ENCODE data around the gene MAP1S. TPM values are rescaled to one million over a fixed set of nuclear protein-coding genes. Genes with fewer than 3 reads are reported as not detected.

Gene MAP1S
- total RNA-seq, 2 experiments from 2014 or later, result 18.1 to 21.4 TPM

DNA sequence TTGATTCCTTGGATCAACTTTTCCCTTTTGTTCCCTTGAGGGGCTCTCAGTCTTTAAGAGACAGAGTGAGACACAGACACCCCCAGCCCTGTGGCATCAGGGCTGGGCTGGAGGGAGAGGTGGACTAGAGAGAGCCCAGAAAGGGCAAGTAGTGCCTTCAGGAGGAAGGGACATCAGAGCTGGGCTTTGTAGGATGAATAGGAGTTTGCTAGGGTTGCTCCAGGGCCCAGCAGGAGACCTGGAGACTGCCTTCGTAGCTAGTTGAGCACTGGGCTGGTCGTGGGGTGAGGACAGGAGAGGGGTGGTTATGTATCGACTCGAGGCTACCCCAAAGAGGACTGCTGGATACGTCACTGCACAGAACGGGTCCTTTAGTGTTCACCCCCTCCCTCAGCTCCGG, 5.4 kb downstream of the MAP1S start:
- Histone ChIP-seq H3K27me3 (ENCODE audit: control insufficient read depth in 1 of 2, insufficient read depth in 2 of 2, low read length in 2 of 2) (no peaks in the 10 kb centered on the region), H3K27ac (ENCODE audit: low read depth in 1 of 2, low read length in 2 of 2) (no peak overlapping the region), H3K4me3 (ENCODE audit: low read length) (no peak overlapping the region), H3K4me1 (ENCODE audit: insufficient read depth, low read length) (peaks cover 33% of the 10 kb centered on the region), H3K9me3 (ENCODE audit: control insufficient read depth in 1 of 2, insufficient read depth in 1 of 2, low read length in 2 of 2) (no peaks in the 10 kb centered on the region), H3K36me3 (ENCODE audit: insufficient read depth, low read length) (peaks cover 57% of the 10 kb centered on the region)
- H3K36me3 Mint-ChIP-seq (ENCODE audit: low read depth), result peaks cover 55% of the 10 kb centered on the region
- CTCF ChIA-PET, result interaction anchor here (1.5 to 2.0 kb wide), 4 partner anchors 26 to 131 kb away, joined by 4 to 5 read pairs (median 5); partner anchors contain the start of gene FCHO1
- peak overlapping the region; percentile 42 for H3K4me3 Mint-ChIP-seq
- no peaks in the 10 kb centered on the region for H3K9me3 Mint-ChIP-seq
- no peaks in the 10 kb centered on the region for H3K27me3 Mint-ChIP-seq
- peaks cover 23% of the 10 kb centered on the region for H3K4me1 Mint-ChIP-seq (ENCODE audit: low read depth)
- DNase-seq (no peak), ATAC-seq (ENCODE audit: poor library complexity) (no peak)
- TF ChIP-seq, protein P1, sequence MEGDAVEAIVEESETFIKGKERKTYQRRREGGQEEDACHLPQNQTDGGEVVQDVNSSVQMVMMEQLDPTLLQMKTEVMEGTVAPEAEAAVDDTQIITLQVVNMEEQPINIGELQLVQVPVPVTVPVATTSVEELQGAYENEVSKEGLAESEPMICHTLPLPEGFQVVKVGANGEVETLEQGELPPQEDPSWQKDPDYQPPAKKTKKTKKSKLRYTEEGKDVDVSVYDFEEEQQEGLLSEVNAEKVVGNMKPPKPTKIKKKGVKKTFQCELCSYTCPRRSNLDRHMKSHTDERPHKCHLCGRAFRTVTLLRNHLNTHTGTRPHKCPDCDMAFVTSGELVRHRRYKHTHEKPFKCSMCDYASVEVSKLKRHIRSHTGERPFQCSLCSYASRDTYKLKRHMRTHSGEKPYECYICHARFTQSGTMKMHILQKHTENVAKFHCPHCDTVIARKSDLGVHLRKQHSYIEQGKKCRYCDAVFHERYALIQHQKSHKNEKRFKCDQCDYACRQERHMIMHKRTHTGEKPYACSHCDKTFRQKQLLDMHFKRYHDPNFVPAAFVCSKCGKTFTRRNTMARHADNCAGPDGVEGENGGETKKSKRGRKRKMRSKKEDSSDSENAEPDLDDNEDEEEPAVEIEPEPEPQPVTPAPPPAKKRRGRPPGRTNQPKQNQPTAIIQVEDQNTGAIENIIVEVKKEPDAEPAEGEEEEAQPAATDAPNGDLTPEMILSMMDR (IDR thresholded peaks at IDR 0.05), result no peak
- intact Hi-C loops (cut with DNase I, micrococcal nuclease), result no loop called here
- POLR2A ChIA-PET, result interaction anchor here (1.0 kb wide), 1 partner anchor 122 kb away, joined by 3 read pairs; no protein-coding TSS in a partner anchor
- no peak overlapping the region for H3K27ac Mint-ChIP-seq

DNA sequence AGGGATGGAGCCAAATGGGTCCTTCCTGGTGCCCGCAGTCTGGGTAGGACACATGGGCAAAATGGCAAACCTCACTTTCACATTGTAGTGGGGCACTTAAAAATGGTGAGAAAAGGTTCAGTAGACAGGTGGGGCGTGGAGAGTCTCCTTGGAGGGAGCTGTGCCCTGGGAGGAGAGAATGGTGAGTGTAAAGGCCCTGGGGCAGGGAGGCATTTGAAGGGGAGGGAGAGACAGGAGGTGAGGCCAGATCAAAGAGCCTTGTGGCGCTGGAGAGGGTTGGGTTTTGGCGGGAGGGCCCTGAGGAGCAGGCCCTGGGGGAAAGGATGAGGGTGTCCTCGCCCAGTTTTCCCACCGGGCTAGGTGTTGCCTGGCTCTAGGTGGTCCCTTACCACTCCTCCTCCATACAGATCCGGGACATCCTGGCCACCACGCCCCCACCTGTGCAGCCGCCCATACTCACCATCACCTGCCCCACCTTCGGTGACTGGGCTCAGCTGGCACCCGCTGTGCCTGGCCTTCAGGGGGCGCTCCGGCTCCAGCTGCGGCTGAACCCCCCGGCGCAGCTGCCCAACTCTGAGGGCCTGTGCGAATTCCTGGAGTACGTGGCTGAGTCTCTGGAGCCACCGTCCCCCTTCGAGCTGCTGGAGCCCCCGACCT, 6.3 kb downstream of the MAP1S start:
- Mint-ChIP-seq H3K27ac (no peak overlapping the region), H3K4me3 (no peak overlapping the region), H3K36me3 (ENCODE audit: low read depth) (peaks cover 57% of the 10 kb centered on the region), H3K27me3 (no peaks in the 10 kb centered on the region), H3K9me3 (no peaks in the 10 kb centered on the region), H3K4me1 (ENCODE audit: low read depth) (peaks cover 23% of the 10 kb centered on the region)
- Histone ChIP-seq H3K36me3 (ENCODE audit: insufficient read depth, low read length) (peaks cover 65% of the 10 kb centered on the region), H3K27ac (ENCODE audit: low read depth in 1 of 2, low read length in 2 of 2) (no peak overlapping the region), H3K27me3 (ENCODE audit: control insufficient read depth in 1 of 2, insufficient read depth in 2 of 2, low read length in 2 of 2) (no peaks in the 10 kb centered on the region), H3K4me1 (ENCODE audit: insufficient read depth, low read length) (peaks cover 24% of the 10 kb centered on the region), H3K9me3 (ENCODE audit: control insufficient read depth in 1 of 2, insufficient read depth in 1 of 2, low read length in 2 of 2) (no peaks in the 10 kb centered on the region), H3K4me3 (ENCODE audit: low read length) (no peak overlapping the region)
- TF ChIP-seq, protein P1 (IDR thresholded peaks at IDR 0.05), result peak; percentile 23
- DNase-seq, result peak in 4 of 14 experiments; percentile 12 to 45 (median 32)
- CTCF ChIA-PET, result interaction anchor here (1.2 to 2.0 kb wide), 6 partner anchors 11 to 134 kb away, joined by 4 to 5 read pairs (median 5); partner anchors contain the start of genes FCHO1 and RPL18A
- POLR2A ChIA-PET, result interaction anchor here (1.0 kb wide), 1 partner anchor 121 kb away, joined by 3 read pairs; no protein-coding TSS in a partner anchor
- ATAC-seq (ENCODE audit: poor library complexity), result peak; percentile 32
- intact Hi-C loops (cut with DNase I, micrococcal nuclease), result no loop called here

DNA sequence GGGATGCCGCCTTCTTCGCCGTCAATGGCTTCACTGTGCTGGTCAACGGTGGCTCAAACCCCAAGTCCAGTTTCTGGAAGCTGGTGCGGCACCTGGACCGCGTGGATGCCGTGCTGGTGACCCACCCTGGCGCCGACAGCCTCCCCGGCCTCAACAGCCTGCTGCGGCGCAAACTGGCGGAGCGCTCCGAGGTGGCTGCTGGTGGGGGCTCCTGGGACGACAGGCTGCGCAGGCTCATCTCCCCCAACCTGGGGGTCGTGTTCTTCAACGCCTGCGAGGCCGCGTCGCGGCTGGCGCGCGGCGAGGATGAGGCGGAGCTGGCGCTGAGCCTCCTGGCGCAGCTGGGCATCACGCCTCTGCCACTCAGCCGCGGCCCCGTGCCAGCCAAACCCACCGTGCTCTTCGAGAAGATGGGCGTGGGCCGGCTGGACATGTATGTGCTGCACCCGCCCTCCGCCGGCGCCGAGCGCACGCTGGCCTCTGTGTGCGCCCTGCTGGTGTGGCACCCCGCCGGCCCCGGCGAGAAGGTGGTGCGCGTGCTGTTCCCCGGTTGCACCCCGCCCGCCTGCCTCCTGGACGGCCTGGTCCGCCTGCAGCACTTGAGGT, 7.0 kb downstream of the MAP1S start:
- Mint-ChIP-seq H3K27ac (no peak overlapping the region), H3K27me3 (no peaks in the 10 kb centered on the region), H3K4me1 (ENCODE audit: low read depth) (peaks cover 20% of the 10 kb centered on the region), H3K9me3 (no peaks in the 10 kb centered on the region), H3K4me3 (no peak overlapping the region), H3K36me3 (ENCODE audit: low read depth) (peaks cover 61% of the 10 kb centered on the region)
- peak in 1 of 14 experiments; percentile 23 for DNase-seq
- no peak for ATAC-seq (ENCODE audit: poor library complexity)
- Histone ChIP-seq H3K27me3 (ENCODE audit: control insufficient read depth in 1 of 2, insufficient read depth in 2 of 2, low read length in 2 of 2) (no peaks in the 10 kb centered on the region), H3K4me3 (ENCODE audit: low read length) (no peak overlapping the region), H3K27ac (ENCODE audit: low read depth in 1 of 2, low read length in 2 of 2) (no peak overlapping the region), H3K4me1 (ENCODE audit: insufficient read depth, low read length) (peaks cover 17% of the 10 kb centered on the region), H3K36me3 (ENCODE audit: insufficient read depth, low read length) (peaks cover 70% of the 10 kb centered on the region), H3K9me3 (ENCODE audit: control insufficient read depth in 1 of 2, insufficient read depth in 1 of 2, low read length in 2 of 2) (no peaks in the 10 kb centered on the region)
- CTCF ChIA-PET, result interaction anchor here (1.2 to 2.0 kb wide), 6 partner anchors 10 to 133 kb away, joined by 4 to 5 read pairs (median 5); partner anchors contain the start of genes FCHO1 and RPL18A
- POLR2A ChIA-PET, result no interaction called here
- intact Hi-C loops (cut with DNase I, micrococcal nuclease), result no loop called here
- TF ChIP-seq, protein P1 (IDR thresholded peaks at IDR 0.05), result no peak
